ENCODE measurements around the gene TSTD1. TPM values are rescaled to one million over a fixed set of nuclear protein-coding genes. Genes with fewer than 3 reads are reported as not detected.

The TSTD1 gene
- total RNA-seq, 1 experiment from 2014 or later = 74.5 TPM

DNA sequence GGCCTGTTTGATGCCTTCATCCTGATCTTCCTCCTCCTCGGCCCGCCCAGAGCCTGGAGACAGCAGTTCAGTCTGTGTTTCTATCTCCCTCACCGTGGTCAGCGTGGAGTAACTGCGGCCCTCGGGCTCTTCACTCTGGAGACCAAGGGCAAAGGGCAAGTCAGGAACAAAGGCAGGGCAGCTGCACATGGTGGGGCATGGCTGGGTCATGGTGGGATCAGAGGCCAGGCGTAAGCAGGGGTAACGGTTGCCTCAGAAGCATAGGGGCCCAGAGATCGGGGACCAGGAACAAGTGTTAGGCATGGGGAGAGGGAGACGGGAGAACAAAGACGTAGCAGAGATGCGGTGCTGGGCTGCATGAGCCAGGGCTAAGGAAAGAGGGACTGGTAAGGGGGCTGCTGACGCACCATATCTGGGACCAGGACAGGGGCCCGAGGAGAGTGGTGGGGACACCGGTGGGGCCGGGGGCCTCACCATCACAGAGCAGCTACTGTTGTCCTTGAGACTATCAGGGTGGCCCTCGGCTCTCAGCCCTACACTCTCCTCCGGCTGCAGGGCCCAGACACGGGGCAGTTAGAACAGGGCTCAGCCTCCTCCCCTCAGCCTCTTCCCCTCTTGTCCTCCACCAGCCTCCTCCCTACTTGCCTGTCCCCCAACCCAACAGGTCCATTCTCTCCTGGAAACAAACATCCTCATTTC is 34.1 kb upstream of the TSTD1 start (continued):
- TF ChIP-seq, protein P1, sequence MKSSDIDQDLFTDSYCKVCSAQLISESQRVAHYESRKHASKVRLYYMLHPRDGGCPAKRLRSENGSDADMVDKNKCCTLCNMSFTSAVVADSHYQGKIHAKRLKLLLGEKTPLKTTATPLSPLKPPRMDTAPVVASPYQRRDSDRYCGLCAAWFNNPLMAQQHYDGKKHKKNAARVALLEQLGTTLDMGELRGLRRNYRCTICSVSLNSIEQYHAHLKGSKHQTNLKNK (CRISPR knock-in tag; IDR thresholded peaks at IDR 0.05) = no peak
- TF ChIP-seq SMAD4 (CRISPR knock-in tag; IDR thresholded peaks at IDR 0.05) (no peak), ETV6 (CRISPR knock-in tag; IDR thresholded peaks at IDR 0.05) (no peak)
- TF ChIP-seq, protein P2, sequence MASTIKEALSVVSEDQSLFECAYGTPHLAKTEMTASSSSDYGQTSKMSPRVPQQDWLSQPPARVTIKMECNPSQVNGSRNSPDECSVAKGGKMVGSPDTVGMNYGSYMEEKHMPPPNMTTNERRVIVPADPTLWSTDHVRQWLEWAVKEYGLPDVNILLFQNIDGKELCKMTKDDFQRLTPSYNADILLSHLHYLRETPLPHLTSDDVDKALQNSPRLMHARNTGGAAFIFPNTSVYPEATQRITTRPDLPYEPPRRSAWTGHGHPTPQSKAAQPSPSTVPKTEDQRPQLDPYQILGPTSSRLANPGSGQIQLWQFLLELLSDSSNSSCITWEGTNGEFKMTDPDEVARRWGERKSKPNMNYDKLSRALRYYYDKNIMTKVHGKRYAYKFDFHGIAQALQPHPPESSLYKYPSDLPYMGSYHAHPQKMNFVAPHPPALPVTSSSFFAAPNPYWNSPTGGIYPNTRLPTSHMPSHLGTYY (CRISPR knock-in tag; IDR thresholded peaks at IDR 0.05) = no peak

DNA sequence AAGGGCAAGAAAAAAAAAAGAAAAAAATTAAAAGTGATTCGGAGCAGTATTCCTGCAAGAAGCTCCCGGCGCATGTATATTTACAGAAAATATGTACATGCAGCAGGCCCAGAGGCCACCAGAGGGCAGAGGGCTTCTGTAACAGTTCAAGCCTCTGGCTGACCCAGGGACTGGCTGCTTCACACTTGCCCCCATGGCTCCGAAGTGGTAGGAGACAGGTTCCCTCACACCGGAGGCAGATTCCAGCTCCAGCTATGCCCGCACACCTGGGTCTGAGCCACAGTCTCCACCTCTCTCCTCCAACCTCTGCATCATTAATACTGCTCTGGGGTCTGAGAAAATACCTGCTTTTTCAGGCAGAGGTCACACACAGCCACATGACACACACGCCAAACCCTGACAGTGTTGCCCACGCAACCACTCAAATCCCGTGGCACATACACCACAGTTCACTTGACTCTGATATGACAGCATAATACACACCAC is 33.2 kb upstream of the TSTD1 start:
- Mint-ChIP-seq H3K27me3 (ENCODE audit: low read depth) (peaks cover 4% of the 10 kb centered on the region; the same call in 1 of the 2 replicates), H3K36me3 (no peaks in the 10 kb centered on the region), H3K9me3 (no peaks in the 10 kb centered on the region), H3K27ac (peak overlapping the region; percentile 32; the same call in 1 of the 2 replicates), H3K4me3 (no peak overlapping the region), H3K4me1 (peaks cover 22% of the 10 kb centered on the region)
- TF ChIP-seq, protein P3, sequence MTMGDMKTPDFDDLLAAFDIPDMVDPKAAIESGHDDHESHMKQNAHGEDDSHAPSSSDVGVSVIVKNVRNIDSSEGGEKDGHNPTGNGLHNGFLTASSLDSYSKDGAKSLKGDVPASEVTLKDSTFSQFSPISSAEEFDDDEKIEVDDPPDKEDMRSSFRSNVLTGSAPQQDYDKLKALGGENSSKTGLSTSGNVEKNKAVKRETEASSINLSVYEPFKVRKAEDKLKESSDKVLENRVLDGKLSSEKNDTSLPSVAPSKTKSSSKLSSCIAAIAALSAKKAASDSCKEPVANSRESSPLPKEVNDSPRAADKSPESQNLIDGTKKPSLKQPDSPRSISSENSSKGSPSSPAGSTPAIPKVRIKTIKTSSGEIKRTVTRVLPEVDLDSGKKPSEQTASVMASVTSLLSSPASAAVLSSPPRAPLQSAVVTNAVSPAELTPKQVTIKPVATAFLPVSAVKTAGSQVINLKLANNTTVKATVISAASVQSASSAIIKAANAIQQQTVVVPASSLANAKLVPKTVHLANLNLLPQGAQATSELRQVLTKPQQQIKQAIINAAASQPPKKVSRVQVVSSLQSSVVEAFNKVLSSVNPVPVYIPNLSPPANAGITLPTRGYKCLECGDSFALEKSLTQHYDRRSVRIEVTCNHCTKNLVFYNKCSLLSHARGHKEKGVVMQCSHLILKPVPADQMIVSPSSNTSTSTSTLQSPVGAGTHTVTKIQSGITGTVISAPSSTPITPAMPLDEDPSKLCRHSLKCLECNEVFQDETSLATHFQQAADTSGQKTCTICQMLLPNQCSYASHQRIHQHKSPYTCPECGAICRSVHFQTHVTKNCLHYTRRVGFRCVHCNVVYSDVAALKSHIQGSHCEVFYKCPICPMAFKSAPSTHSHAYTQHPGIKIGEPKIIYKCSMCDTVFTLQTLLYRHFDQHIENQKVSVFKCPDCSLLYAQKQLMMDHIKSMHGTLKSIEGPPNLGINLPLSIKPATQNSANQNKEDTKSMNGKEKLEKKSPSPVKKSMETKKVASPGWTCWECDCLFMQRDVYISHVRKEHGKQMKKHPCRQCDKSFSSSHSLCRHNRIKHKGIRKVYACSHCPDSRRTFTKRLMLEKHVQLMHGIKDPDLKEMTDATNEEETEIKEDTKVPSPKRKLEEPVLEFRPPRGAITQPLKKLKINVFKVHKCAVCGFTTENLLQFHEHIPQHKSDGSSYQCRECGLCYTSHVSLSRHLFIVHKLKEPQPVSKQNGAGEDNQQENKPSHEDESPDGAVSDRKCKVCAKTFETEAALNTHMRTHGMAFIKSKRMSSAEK (CRISPR knock-in tag; IDR thresholded peaks at IDR 0.05; ENCODE audit: borderline replicate concordance) = no peak
- no peak for TF ChIP-seq SMAD3 (CRISPR knock-in tag; IDR thresholded peaks at IDR 0.05; ENCODE audit: borderline replicate concordance)
- TF ChIP-seq, protein P4, sequence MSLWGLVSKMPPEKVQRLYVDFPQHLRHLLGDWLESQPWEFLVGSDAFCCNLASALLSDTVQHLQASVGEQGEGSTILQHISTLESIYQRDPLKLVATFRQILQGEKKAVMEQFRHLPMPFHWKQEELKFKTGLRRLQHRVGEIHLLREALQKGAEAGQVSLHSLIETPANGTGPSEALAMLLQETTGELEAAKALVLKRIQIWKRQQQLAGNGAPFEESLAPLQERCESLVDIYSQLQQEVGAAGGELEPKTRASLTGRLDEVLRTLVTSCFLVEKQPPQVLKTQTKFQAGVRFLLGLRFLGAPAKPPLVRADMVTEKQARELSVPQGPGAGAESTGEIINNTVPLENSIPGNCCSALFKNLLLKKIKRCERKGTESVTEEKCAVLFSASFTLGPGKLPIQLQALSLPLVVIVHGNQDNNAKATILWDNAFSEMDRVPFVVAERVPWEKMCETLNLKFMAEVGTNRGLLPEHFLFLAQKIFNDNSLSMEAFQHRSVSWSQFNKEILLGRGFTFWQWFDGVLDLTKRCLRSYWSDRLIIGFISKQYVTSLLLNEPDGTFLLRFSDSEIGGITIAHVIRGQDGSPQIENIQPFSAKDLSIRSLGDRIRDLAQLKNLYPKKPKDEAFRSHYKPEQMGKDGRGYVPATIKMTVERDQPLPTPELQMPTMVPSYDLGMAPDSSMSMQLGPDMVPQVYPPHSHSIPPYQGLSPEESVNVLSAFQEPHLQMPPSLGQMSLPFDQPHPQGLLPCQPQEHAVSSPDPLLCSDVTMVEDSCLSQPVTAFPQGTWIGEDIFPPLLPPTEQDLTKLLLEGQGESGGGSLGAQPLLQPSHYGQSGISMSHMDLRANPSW (CRISPR knock-in tag; conservative IDR thresholded peaks at IDR 0.05; ENCODE audit: low read depth) = no peak
- TF ChIP-seq, protein P5, sequence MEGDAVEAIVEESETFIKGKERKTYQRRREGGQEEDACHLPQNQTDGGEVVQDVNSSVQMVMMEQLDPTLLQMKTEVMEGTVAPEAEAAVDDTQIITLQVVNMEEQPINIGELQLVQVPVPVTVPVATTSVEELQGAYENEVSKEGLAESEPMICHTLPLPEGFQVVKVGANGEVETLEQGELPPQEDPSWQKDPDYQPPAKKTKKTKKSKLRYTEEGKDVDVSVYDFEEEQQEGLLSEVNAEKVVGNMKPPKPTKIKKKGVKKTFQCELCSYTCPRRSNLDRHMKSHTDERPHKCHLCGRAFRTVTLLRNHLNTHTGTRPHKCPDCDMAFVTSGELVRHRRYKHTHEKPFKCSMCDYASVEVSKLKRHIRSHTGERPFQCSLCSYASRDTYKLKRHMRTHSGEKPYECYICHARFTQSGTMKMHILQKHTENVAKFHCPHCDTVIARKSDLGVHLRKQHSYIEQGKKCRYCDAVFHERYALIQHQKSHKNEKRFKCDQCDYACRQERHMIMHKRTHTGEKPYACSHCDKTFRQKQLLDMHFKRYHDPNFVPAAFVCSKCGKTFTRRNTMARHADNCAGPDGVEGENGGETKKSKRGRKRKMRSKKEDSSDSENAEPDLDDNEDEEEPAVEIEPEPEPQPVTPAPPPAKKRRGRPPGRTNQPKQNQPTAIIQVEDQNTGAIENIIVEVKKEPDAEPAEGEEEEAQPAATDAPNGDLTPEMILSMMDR (IDR thresholded peaks at IDR 0.05) = peak; percentile 52
- TF ChIP-seq, protein P6, sequence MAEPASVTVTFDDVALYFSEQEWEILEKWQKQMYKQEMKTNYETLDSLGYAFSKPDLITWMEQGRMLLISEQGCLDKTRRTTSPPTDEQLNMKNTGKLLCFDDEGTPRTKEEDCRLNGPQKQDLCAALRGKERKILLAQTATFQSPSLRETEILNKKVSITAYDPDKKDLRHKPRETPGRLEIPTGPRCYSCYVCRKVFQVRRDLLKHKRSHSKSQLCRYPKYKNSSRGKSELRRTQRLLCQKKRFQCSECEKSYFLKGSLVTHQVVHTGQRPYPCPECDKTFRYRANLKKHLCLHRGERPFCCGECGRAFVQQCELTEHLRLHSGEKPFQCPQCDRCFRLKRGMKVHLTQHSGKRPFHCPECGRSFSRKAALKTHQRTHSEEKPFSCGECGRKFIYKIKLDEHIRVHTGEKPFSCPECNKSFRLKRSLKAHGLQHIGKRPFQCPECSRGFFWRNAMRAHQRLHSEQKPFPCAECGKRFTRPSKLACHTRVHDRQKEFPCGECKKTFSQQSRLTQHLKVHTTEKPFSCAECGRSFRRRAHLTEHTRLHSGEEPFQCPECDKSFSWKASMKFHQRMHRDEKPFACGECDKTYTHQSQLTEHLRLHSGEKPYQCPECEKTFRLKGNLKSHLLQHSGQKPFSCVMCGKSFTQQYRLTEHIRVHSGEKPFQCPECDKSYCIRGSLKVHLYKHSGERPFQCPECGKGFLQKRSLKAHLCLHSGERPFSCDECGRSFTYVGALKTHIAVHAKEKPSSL (CRISPR knock-in tag; conservative IDR thresholded peaks at IDR 0.05) = no peak
- ATAC-seq (peak; percentile 66), DNase-seq (ENCODE audit: low spot score) (peak; percentile 72)
- POLR2A ChIA-PET = interaction anchor here (0.6 to 1.0 kb wide), 3 partner anchors 17 to 491 kb away, joined by 3 to 4 read pairs (median 3); partner anchors contain the start of genes NECTIN4 and USF1
- CTCF ChIA-PET = interaction anchor here (0.6 to 4.1 kb wide), 30 partner anchors 8 to 311 kb away, joined by 3 to 109 read pairs (median 6); partner anchors contain the start of genes B4GALT3, DEDD, F11R and KLHDC9

All from WTC11 (cell line).